GM12891 (cell line): ENCODE data around the gene MSH3.

ENCODE experiments used
- POLR2AphosphoS5 ChIP-seq: IDR thresholded peaks from 2 replicates; pipeline ENCODE4 v1.6.1; 2011; ENCODE audit warnings: low read depth, low read length, control low read depth
- TAF1 ChIP-seq: IDR thresholded peaks from 2 replicates; pipeline ENCODE4 v1.6.1; 2011; ENCODE audit warnings: low read depth, low read length, control low read depth

GRCh38 chr5:80835128-80835527, 180.7 kb downstream of the MSH3 start:
- TF ChIP-seq TAF1 (no peak), POLR2AphosphoS5 (no peak)
